H1 (cell line): ENCODE results near the gene ANXA5. TPM values are rescaled to one million over a fixed set of nuclear protein-coding genes. Genes with fewer than 3 reads are reported as not detected.

Experiments used
- CTCF ChIA-PET: fragments of 300-600 bp; sonication (Branson Sonifier 250); formaldehyde crosslinking; loops from one replicate; lab custom pipeline; 2021; ENCODE audit not compliant: partially characterized antibody; lab: Charles Lee
- POLR2A ChIA-PET: fragments of 300-600 bp; sonication (Branson Sonifier 250); formaldehyde crosslinking; loops from one replicate; lab custom pipeline; 2021; ENCODE audit warnings: inconsistent platforms; ENCODE audit not compliant: partially characterized antibody; lab: Charles Lee
- DNase-seq, 2 experiments: peaks; one replicate each; pipeline versions ENCODE4 v3.0.0 to v3.0.0-alpha.2; 2010 to 2022; ENCODE audit warnings: low spot score in 2 of 2, low read depth in 1 of 2, mixed read lengths in 1 of 2
- FAIRE-seq: peaks from 2 replicates; lab custom pipeline; 2011; peaks lifted over from hg19 to GRCh38; lab: Jason Lieb, UNC
- H2AFZ ChIP-seq: 2 replicates; pipeline ENCODE4 v1.8.1; 2012; ENCODE audit warnings: low read length, inconsistent platforms
- H2AK5ac ChIP-seq: 2 replicates; pipeline ENCODE4 v1.6.1; 2013; ENCODE audit warnings: low read depth, low read length
- H2BK120ac ChIP-seq: replicated peaks from 2 replicates; pipeline ENCODE3; 2013; ENCODE audit warnings: low read depth, low read length, inconsistent platforms
- H2BK12ac ChIP-seq: 2 replicates; pipeline ENCODE4 v1.6.1; 2013; ENCODE audit warnings: low read depth, low read length
- H2BK15ac ChIP-seq: 2 replicates; pipeline ENCODE4 v1.6.1; 2013; ENCODE audit warnings: low read length
- H2BK20ac ChIP-seq: 2 replicates; pipeline ENCODE4 v1.6.1; 2013; ENCODE audit warnings: low read length
- H2BK5ac ChIP-seq: 2 replicates; pipeline ENCODE4 v1.6.1; 2013; ENCODE audit warnings: low read depth, low read length
- H3K14ac ChIP-seq: 2 replicates; pipeline ENCODE4 v1.6.1; 2013; ENCODE audit warnings: inconsistent platforms; ENCODE audit not compliant: insufficient read length
- H3K18ac ChIP-seq: 2 replicates; pipeline ENCODE4 v1.6.1; 2013; ENCODE audit warnings: low read length; ENCODE audit errors: extremely low read depth
- H3K23ac ChIP-seq: 2 replicates; pipeline ENCODE4 v1.6.1; 2013; ENCODE audit warnings: inconsistent platforms; ENCODE audit not compliant: insufficient read length
- H3K23me2 ChIP-seq: 2 replicates; pipeline ENCODE4 v1.6.1; 2013; ENCODE audit warnings: low read depth, low read length
- H3K27ac ChIP-seq: 2 replicates; pipeline ENCODE4 v1.6.1; 2011; ENCODE audit warnings: low read depth, low read length, inconsistent platforms
- H3K27me3 ChIP-seq, 4 experiments: replicated peaks in 1 of 4; 1 replicate in 1 of 4; 2 replicates in 3 of 4; pipeline versions ENCODE4 v1.6.1 to v1.8.1; 2011 to 2013; ENCODE audit warnings: low read length in 3 of 4, mild to moderate bottlenecking in 3 of 4, inconsistent platforms in 2 of 4, mixed read lengths in 2 of 4, moderate library complexity in 1 of 4; ENCODE audit not compliant: control insufficient read depth in 3 of 4, insufficient read depth in 3 of 4; ENCODE audit errors: extremely low read depth in 1 of 4
- H3K36me3 ChIP-seq, 4 experiments: 2 replicates each; pipeline versions ENCODE4 v1.6.1 to v1.8.1; 2011 to 2013; ENCODE audit warnings: mild to moderate bottlenecking in 4 of 4, low read length in 3 of 4, moderate library complexity in 2 of 4, control low read depth in 1 of 4, inconsistent platforms in 1 of 4; ENCODE audit not compliant: insufficient read depth in 4 of 4, control insufficient read depth in 2 of 4
- H3K4ac ChIP-seq: replicated peaks from 2 replicates; pipeline ENCODE3; 2013; ENCODE audit warnings: low read length, low read depth, mixed read lengths, inconsistent platforms; ENCODE audit not compliant: insufficient read length
- H3K4me1 ChIP-seq, 4 experiments: replicated peaks in 1 of 4; 1 replicate in 1 of 4; 2 replicates in 3 of 4; pipeline versions ENCODE4 v1.6.1 to v1.8.1; 2011 to 2013; ENCODE audit warnings: low read length in 3 of 4, inconsistent platforms in 2 of 4, mixed read lengths in 1 of 4; ENCODE audit not compliant: insufficient read depth in 4 of 4, control insufficient read depth in 3 of 4
- H3K4me2 ChIP-seq, 2 experiments: 2 replicates each; pipeline versions ENCODE4 v1.6.1 to v1.8.1; 2011 to 2013; ENCODE audit warnings: low read depth in 2 of 2, low read length in 2 of 2, control low read depth in 1 of 2, inconsistent platforms in 1 of 2, mild to moderate bottlenecking in 1 of 2; ENCODE audit not compliant: insufficient read depth in 1 of 2
- H3K4me3 ChIP-seq, 4 experiments: fragments of 200-600, 300-600 bp in 1 of 4; sonication (generic), shearing (Covaris generic), sonication (Bioruptor Twin) in 1 of 4; 2 replicates each; pipeline versions ENCODE4 v1.5.1 to v1.8.1; 2011 to 2016; ENCODE audit warnings: low read length in 4 of 4, low read depth in 3 of 4, control low read depth in 2 of 4, inconsistent platforms in 2 of 4, mild to moderate bottlenecking in 2 of 4, mixed read lengths in 1 of 4, moderate library complexity in 1 of 4; ENCODE audit not compliant: insufficient read depth in 2 of 4; ENCODE audit errors: extremely low read depth in 1 of 4
- H3K56ac ChIP-seq: replicated peaks from 2 replicates; pipeline ENCODE3; 2013; ENCODE audit warnings: low read depth, mild to moderate bottlenecking, mixed read lengths, low read length, inconsistent platforms; ENCODE audit not compliant: insufficient read length
- H3K79me1 ChIP-seq: 2 replicates; pipeline ENCODE4 v1.6.1; 2013; ENCODE audit warnings: low read depth, low read length, control low read depth
- H3K79me2 ChIP-seq, 2 experiments: 2 replicates each; pipeline versions ENCODE4 v1.6.1 to v1.8.1; 2012 to 2013; ENCODE audit warnings: low read length in 2 of 2, mild to moderate bottlenecking in 2 of 2, inconsistent platforms in 1 of 2; ENCODE audit not compliant: insufficient read depth in 2 of 2, control insufficient read depth in 1 of 2
- H3K9ac ChIP-seq, 4 experiments: replicated peaks in 1 of 4; 1 replicate in 1 of 4; 2 replicates in 3 of 4; pipeline versions ENCODE4 v1.6.1 to v1.8.1; 2011 to 2013; ENCODE audit warnings: low read depth in 3 of 4, low read length in 3 of 4, control low read depth in 2 of 4, mild to moderate bottlenecking in 2 of 4, moderate library complexity in 2 of 4, inconsistent platforms in 1 of 4; ENCODE audit errors: extremely low read depth in 1 of 4
- H3K9me3 ChIP-seq, 2 experiments: 2 replicates each; pipeline versions ENCODE4 v1.6.1 to v1.8.1; 2012 to 2013; ENCODE audit warnings: mild to moderate bottlenecking in 2 of 2, moderate library complexity in 2 of 2, control low read depth in 1 of 2, inconsistent platforms in 1 of 2, low read depth in 1 of 2, low read length in 1 of 2, mixed read lengths in 1 of 2; ENCODE audit not compliant: insufficient read depth in 2 of 2
- H4K20me1 ChIP-seq, 2 experiments: replicated peaks in 1 of 2; 2 replicates each; pipeline versions ENCODE3 to v1.8.1; 2011 to 2013; ENCODE audit warnings: inconsistent platforms in 2 of 2, low read length in 2 of 2, mild to moderate bottlenecking in 1 of 2; ENCODE audit not compliant: insufficient read depth in 2 of 2, control insufficient read depth in 1 of 2
- H4K5ac ChIP-seq: 2 replicates; pipeline ENCODE4 v1.6.1; 2013; ENCODE audit warnings: low read length, low read depth, mixed read lengths, inconsistent platforms; ENCODE audit not compliant: insufficient read length
- H4K8ac ChIP-seq: 2 replicates; pipeline ENCODE4 v1.8.0; 2013; ENCODE audit warnings: mild to moderate bottlenecking, moderate library complexity, low read length, inconsistent platforms; ENCODE audit not compliant: insufficient read depth; ENCODE audit errors: extremely low read depth
- H4K91ac ChIP-seq: replicated peaks from 2 replicates; pipeline ENCODE3; 2013; ENCODE audit warnings: low read length, mixed read lengths, inconsistent platforms; ENCODE audit not compliant: insufficient read length
- CHD1 ChIP-seq: IDR thresholded peaks from 2 replicates; pipeline ENCODE4 v1.6.1; 2012; ENCODE audit warnings: low read depth, low read length, improper control_type of control experiment
- JUN ChIP-seq: IDR thresholded peaks from 2 replicates; pipeline ENCODE4 v1.6.1; 2011; ENCODE audit warnings: low read depth, mild to moderate bottlenecking, improper control_type of control experiment, low read length
- POLR2AphosphoS5 ChIP-seq: IDR thresholded peaks from 2 replicates; pipeline ENCODE4 v1.6.1; 2011; ENCODE audit warnings: low read depth, low read length
- RAD21 ChIP-seq, 2 experiments: IDR thresholded peaks in 1 of 2; conservative IDR thresholded peaks in 1 of 2; 2 replicates each; pipeline ENCODE4 v1.6.1; 2011; ENCODE audit warnings: low read depth in 2 of 2, low read length in 2 of 2, improper control_type of control experiment in 1 of 2, inconsistent platforms in 1 of 2, mild to moderate bottlenecking in 1 of 2, moderate library complexity in 1 of 2
- YY1 ChIP-seq: IDR thresholded peaks from 2 replicates; pipeline ENCODE4 v1.6.1; 2011; ENCODE audit warnings: low read depth, mild to moderate bottlenecking, low read length
- polyA plus RNA-seq, 7 experiments: library from polyadenylated mRNA; depleted of rRNA in 3 of 7; stranded (reverse) in 5 of 7; unstranded in 2 of 7; fragments of >200 nt in 5 of 7; fragments of 200-250 nt in 2 of 7; gene quantifications; 1 replicate in 5 of 7; 2 replicates in 1 of 7; 4 replicates in 1 of 7; pipeline versions ENCODE4 v1.2.1 to v1.2.3, GENCODE V29; 2011 to 2013; ENCODE audit warnings: missing spikeins in 2 of 7, mixed read lengths in 2 of 7
- total RNA-seq: library from RNA; stranded (reverse); fragmentation: NEBNext Ultra II Directional; extraction: Animal tissue kit (Norgen Biotek cat#: 25700); gene quantifications from 2 replicates; pipeline ENCODE4 v1.2.1, GENCODE V29; 2021

ANXA5 gene
- total and polyA plus RNA-seq, 2 of the 8 experiments (the other 6 are each of a cell fraction or from before 2014, with no cell fraction given): 213 to 221 TPM

DNA sequence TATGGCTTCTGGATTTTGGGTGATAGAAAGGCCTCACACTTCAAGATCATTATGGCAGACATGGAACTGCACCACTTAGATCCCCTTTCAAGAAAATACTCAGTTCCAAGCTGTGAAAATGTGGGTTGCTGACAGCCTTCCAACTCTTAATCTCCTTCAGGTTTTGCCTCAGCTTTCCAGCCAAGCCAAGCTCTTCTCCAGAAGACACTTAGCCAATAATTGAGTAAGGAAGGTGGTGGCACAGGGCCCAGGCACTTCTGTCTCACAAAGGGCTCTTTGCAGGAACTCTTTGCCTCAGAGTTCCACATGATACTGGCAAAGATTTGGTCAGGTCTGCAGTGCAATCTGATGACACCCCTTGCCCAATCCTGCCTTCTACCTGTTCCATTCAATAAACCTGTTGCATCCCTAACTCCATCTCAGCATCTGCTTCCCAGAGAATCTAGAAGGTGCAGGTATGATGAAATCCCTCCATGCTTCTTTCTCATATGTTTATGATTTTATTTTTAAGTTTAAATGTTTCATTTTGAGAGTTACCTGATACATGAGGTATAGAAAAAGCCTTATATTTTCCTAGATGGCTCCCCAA is 30.6 kb downstream of the ANXA5 start:
- H3K9me3 ChIP-seq: no peaks in the 10 kb centered on the region
- H3K9ac ChIP-seq: no peak overlapping the region
- POLR2A ChIA-PET: no interaction called here
- no peak overlapping the region for H2BK5ac ChIP-seq
- FAIRE-seq: no peak
- CTCF ChIA-PET: interaction anchor here (3.0 kb wide), 1 partner anchor 9 kb away, joined by 14 read pairs; no protein-coding TSS in a partner anchor
- TF ChIP-seq RAD21 (IDR thresholded peaks at IDR 0.05 in 1 of 2, conservative IDR thresholded peaks at IDR 0.05 in 1 of 2; ENCODE audit: low read depth in 2 of 2, low read length in 2 of 2) (no peak), JUN (no peak), POLR2AphosphoS5 (no peak; the same call in 1 of the 2 replicates), YY1 (no peak), CHD1 (no peak)
- TF ChIP-seq, all 59 proteins: peak for 0
- H3K36me3 ChIP-seq: peaks cover 2 to 41% (median 20%) of the 10 kb centered on the region in 4 experiments
- H3K4ac ChIP-seq: no peak overlapping the region
- no peak overlapping the region for H2BK120ac ChIP-seq
- H2AFZ ChIP-seq: no peak overlapping the region
- H3K27me3 ChIP-seq: peaks cover 0 to 1% (median 0%) of the 10 kb centered on the region in 4 experiments; a peak in 1 of 7 replicates
- no peak overlapping the region for H3K14ac ChIP-seq
- H3K4me1 ChIP-seq: no peaks in the 10 kb centered on the region
- no peak overlapping the region for H4K5ac ChIP-seq
- no peaks in the 10 kb centered on the region for H3K79me2 ChIP-seq
- H3K4me2 ChIP-seq: no peak overlapping the region
- H3K23me2 ChIP-seq: no peaks in the 10 kb centered on the region
- no peak overlapping the region for H3K4me3 ChIP-seq
- no peak overlapping the region for H2BK20ac ChIP-seq
- no peak overlapping the region for H3K56ac ChIP-seq
- DNase-seq: no peak
- no peak overlapping the region for H4K91ac ChIP-seq
- peaks cover 0 to 1% of the 10 kb centered on the region in 2 experiments for H4K20me1 ChIP-seq
- H3K27ac ChIP-seq: no peak overlapping the region
- H3K79me1 ChIP-seq: no peaks in the 10 kb centered on the region
- H2BK15ac ChIP-seq: no peak overlapping the region
- no peak overlapping the region for H3K23ac ChIP-seq
- no peak overlapping the region for H2AK5ac ChIP-seq
- H2BK12ac ChIP-seq: no peak overlapping the region
- no peak overlapping the region for H3K18ac ChIP-seq
- H4K8ac ChIP-seq: no peak overlapping the region
